C4-2B (cell line): ENCODE measurements around the gene TCF7L1.
"Not testable (repeated sequence)": the region's sequence is repeated elsewhere in the genome, so short reads cannot be mapped to it uniquely, and the experiment has no call there.

ENCODE experiments used
- ZFX ChIP-seq: fragments of 450-650 bp; IDR thresholded peaks from 2 replicates; pipeline ENCODE4 v1.6.1; 2017
- TF ChIP-seq, protein P1 (sequence below): fragments of 450-650 bp; conservative IDR thresholded peaks from 2 replicates; pipeline ENCODE4 v1.5.1; 2017; ENCODE audit warnings: mild to moderate bottlenecking

GRCh38 chr2:85211606-85212005, 78.4 kb downstream of the TCF7L1 start:
- TF ChIP-seq, protein P1, sequence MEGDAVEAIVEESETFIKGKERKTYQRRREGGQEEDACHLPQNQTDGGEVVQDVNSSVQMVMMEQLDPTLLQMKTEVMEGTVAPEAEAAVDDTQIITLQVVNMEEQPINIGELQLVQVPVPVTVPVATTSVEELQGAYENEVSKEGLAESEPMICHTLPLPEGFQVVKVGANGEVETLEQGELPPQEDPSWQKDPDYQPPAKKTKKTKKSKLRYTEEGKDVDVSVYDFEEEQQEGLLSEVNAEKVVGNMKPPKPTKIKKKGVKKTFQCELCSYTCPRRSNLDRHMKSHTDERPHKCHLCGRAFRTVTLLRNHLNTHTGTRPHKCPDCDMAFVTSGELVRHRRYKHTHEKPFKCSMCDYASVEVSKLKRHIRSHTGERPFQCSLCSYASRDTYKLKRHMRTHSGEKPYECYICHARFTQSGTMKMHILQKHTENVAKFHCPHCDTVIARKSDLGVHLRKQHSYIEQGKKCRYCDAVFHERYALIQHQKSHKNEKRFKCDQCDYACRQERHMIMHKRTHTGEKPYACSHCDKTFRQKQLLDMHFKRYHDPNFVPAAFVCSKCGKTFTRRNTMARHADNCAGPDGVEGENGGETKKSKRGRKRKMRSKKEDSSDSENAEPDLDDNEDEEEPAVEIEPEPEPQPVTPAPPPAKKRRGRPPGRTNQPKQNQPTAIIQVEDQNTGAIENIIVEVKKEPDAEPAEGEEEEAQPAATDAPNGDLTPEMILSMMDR, result not testable (repeated sequence)
- not testable (repeated sequence) for TF ChIP-seq ZFX
